ENCODE data around the gene SYTL2. TPM values are rescaled to one million over a fixed set of nuclear protein-coding genes. Genes with fewer than 3 reads are reported as not detected.

SYTL2 gene
- total and polyA plus RNA-seq, 9 donors: 4.2 to 26.1 (median 8.2) TPM

DNA sequence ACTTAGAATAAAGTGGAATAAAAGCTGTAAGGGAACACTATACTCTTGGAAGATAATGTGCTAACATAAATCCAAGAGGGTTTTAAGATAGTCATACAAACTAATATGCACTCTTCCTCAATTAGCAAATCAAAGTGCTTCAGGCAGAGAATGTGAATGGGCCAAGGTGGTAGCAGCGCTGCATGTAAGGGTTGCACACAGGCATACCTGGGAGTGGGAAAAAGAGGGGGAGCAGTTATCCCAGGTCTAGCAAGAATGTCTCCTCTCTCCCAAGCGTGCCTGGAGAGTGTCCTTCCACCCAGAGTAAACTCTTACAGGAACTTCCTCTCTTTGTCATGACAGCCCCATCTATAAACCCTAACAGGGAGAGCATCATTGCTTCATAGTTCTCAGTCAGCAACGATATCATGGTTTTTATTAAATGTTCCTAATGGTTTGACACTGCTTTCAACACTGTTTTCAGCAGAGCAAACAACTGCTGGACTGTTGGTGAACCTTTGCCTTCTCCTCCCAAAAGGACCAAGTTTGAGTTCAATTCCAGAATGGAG is 61.6 kb downstream of the SYTL2 start:
- intact Hi-C loops (cut with DNase I): no loop called here
- no peaks in the 10 kb centered on the region for H3K36me3 ChIP-seq
- H3K9me3 ChIP-seq: no peaks in the 10 kb centered on the region
- no peaks in the 10 kb centered on the region for H3K27me3 ChIP-seq
- no peak overlapping the region for H3K4me3 ChIP-seq
- H3K4me1 ChIP-seq (ENCODE audit: insufficient read depth): no peaks in the 10 kb centered on the region
- no peak overlapping the region for H3K27ac ChIP-seq
- TF ChIP-seq POLR2A (IDR thresholded peaks at IDR 0.05) (no peak), EP300 (IDR thresholded peaks at IDR 0.05) (no peak)
- TF ChIP-seq, protein P1, sequence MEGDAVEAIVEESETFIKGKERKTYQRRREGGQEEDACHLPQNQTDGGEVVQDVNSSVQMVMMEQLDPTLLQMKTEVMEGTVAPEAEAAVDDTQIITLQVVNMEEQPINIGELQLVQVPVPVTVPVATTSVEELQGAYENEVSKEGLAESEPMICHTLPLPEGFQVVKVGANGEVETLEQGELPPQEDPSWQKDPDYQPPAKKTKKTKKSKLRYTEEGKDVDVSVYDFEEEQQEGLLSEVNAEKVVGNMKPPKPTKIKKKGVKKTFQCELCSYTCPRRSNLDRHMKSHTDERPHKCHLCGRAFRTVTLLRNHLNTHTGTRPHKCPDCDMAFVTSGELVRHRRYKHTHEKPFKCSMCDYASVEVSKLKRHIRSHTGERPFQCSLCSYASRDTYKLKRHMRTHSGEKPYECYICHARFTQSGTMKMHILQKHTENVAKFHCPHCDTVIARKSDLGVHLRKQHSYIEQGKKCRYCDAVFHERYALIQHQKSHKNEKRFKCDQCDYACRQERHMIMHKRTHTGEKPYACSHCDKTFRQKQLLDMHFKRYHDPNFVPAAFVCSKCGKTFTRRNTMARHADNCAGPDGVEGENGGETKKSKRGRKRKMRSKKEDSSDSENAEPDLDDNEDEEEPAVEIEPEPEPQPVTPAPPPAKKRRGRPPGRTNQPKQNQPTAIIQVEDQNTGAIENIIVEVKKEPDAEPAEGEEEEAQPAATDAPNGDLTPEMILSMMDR (IDR thresholded peaks at IDR 0.05): no peak
- WGBS, 3 donors: 88 to 94% (median 91%) methylated on average over 3 of the region's 3 CpGs
- DNase-seq: no peak

DNA sequence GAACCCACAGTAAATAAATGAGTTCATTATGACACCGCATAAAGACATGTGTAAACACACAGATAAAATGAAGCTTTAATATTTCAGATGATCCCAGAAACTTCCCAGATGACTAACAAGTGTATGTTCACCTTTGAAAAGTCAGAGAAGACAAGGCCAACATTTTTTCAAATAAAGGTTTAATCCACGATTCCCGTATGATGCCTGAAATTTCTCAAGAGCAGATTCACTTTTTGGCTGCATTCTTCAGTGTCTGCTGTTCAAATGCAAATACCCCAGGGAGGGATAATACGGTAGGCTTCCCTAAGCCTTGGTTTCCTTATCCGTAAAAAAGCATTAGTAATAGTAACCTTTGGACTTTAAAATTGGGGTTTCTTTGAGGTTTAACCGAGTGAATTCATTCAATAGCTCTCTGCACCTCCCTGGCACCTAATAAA is 62.5 kb downstream of the SYTL2 start:
- Histone ChIP-seq H3K36me3 (no peaks in the 10 kb centered on the region), H3K27me3 (no peaks in the 10 kb centered on the region), H3K9me3 (no peaks in the 10 kb centered on the region), H3K27ac (no peak overlapping the region), H3K4me1 (ENCODE audit: insufficient read depth) (no peaks in the 10 kb centered on the region), H3K4me3 (no peak overlapping the region)
- TF ChIP-seq, protein P1 (IDR thresholded peaks at IDR 0.05): no peak
- no peak for TF ChIP-seq EP300 (IDR thresholded peaks at IDR 0.05)
- TF ChIP-seq POLR2A (IDR thresholded peaks at IDR 0.05): no peak
- intact Hi-C loops (cut with DNase I): no loop called here
- 31 to 59% (median 58%) methylated on average over 6 of the region's 6 CpGs for WGBS, 3 donors
- no peak for DNase-seq

DNA sequence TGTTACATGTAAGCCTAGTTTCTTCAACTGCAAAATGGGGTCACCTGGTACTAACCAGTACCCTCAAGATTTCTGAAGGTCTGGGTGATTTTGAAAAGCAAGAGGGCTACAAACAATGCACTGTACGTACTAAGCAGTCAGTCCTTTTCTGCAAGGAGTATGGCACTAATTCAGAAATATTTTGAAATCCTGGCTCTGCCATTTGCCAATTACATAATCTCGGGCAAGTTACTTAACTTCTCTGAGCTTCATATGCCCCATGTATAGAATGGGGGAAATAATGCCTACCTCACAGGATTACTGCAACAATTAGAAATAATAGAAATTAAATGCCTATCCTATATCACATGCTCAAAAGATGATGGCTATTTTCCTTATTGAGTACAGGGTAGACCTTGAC is 64.3 kb downstream of the SYTL2 start:
- no peaks in the 10 kb centered on the region for H3K4me1 ChIP-seq (ENCODE audit: insufficient read depth)
- WGBS, 3 donors: 62 to 93% (median 70%) methylated on average over 2 of the region's 2 CpGs
- intact Hi-C loops (cut with DNase I): no loop called here
- no peaks in the 10 kb centered on the region for H3K9me3 ChIP-seq
- H3K4me3 ChIP-seq: no peak overlapping the region
- H3K36me3 ChIP-seq: no peaks in the 10 kb centered on the region
- no peak for DNase-seq
- no peak overlapping the region for H3K27ac ChIP-seq
- TF ChIP-seq POLR2A (IDR thresholded peaks at IDR 0.05) (no peak), EP300 (IDR thresholded peaks at IDR 0.05) (no peak)
- TF ChIP-seq, protein P1 (IDR thresholded peaks at IDR 0.05): no peak
- no peaks in the 10 kb centered on the region for H3K27me3 ChIP-seq

DNA sequence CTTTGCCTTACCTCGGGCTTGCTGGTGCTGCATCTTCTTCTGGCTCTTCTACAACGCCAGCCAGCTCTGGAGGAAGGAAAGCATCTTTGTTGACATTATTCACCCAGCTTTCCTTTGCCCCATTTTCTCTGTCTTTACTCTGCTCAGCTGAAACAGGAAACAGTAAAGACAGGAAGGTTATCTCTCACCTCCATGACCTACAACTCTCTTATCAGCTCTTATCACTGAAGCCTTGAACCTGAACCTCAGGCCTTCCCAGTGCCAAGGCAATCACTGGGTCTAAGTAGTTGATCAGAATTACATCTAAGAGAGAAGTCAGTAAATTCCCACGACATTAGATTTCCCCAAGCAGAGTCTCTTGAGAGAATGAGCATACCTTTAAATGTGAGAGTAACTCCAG is 65.3 kb downstream of the SYTL2 start:
- TF ChIP-seq, protein P1 (IDR thresholded peaks at IDR 0.05): no peak
- no peak for TF ChIP-seq POLR2A (IDR thresholded peaks at IDR 0.05)
- TF ChIP-seq EP300 (IDR thresholded peaks at IDR 0.05): no peak
- intact Hi-C loops (cut with DNase I): no loop called here
- no peaks in the 10 kb centered on the region for H3K9me3 ChIP-seq
- H3K36me3 ChIP-seq: no peaks in the 10 kb centered on the region
- H3K27ac ChIP-seq: no peak overlapping the region
- WGBS, 3 donors: 67 to 82% (median 78%) methylated on average over 3 of the region's 3 CpGs
- no peak overlapping the region for H3K4me3 ChIP-seq
- H3K27me3 ChIP-seq: no peaks in the 10 kb centered on the region
- DNase-seq: no peak
- no peaks in the 10 kb centered on the region for H3K4me1 ChIP-seq (ENCODE audit: insufficient read depth)

Measured in ovary (tissue), 9 donors.